ENCODE measurements around the gene PCDHGC4.

Gene PCDHGC4

DNA sequence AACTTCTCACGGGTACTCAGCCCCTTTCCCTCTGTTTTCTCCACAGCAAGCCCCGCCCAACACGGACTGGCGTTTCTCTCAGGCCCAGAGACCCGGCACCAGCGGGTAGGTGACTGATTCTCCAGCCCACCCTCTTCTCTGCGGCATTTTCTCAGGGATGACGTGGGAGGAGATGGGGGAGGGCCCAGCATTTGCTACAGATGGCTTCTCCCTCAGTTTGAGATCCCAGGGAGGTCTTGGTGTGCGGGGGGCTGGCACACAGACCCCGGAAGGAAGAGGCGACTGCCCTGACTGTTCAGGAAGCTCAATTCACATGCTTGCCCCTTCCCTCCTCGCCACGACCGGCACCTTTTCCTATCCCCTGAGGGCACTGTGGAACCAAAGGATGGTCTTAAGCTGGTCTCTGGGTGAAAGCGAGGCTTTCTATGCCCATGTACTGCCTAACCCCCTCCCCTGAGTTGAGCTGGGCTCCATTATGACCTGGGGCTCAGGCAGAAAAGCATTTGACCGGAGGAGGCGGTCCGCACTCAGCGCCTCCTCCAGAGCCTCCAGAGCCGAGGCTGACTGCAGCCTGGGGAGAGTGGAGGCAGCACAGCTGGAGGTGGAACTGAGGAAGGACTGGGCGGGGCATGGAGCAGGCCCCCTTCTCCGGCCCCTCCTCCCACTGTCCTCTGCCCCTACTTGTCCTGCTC lies 10.1 kb downstream of the PCDHGC4 start:
- TF ChIP-seq, protein P1, sequence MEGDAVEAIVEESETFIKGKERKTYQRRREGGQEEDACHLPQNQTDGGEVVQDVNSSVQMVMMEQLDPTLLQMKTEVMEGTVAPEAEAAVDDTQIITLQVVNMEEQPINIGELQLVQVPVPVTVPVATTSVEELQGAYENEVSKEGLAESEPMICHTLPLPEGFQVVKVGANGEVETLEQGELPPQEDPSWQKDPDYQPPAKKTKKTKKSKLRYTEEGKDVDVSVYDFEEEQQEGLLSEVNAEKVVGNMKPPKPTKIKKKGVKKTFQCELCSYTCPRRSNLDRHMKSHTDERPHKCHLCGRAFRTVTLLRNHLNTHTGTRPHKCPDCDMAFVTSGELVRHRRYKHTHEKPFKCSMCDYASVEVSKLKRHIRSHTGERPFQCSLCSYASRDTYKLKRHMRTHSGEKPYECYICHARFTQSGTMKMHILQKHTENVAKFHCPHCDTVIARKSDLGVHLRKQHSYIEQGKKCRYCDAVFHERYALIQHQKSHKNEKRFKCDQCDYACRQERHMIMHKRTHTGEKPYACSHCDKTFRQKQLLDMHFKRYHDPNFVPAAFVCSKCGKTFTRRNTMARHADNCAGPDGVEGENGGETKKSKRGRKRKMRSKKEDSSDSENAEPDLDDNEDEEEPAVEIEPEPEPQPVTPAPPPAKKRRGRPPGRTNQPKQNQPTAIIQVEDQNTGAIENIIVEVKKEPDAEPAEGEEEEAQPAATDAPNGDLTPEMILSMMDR (IDR thresholded peaks at IDR 0.05; ENCODE audit: borderline replicate concordance, control extremely low read depth, extremely low read depth, insufficient read depth, missing control alignments), result no peak
- no peak for DNase-seq (ENCODE audit: low spot score)
- in situ Hi-C loops (cut with MboI; ENCODE audit: low sequenced_read_pairs, unreplicated experiment), result no loop called here

DNA sequence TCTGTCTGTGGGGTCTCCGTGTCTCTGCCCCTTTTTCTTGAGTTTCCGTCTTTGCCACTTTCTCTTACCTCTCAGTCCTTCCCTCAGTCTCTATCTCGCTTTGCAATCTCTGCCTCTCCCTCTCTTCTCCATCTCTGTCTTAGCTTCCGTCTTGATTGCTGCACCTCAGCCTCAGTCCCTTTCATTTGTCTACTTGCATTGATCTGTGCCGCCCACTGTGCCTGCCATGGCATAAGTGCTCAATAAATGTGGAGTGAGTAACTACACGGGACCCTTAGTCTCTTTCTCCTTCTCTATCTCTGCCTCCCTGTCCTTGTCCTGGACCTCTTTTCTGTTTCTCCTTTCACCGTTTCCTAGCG lies 10.6 kb downstream of the PCDHGC4 start:
- DNase-seq (ENCODE audit: low spot score), result no peak
- TF ChIP-seq, protein P1 (IDR thresholded peaks at IDR 0.05; ENCODE audit: borderline replicate concordance, control extremely low read depth, extremely low read depth, insufficient read depth, missing control alignments), result no peak
- in situ Hi-C loops (cut with MboI; ENCODE audit: low sequenced_read_pairs, unreplicated experiment), result no loop called here

DNA sequence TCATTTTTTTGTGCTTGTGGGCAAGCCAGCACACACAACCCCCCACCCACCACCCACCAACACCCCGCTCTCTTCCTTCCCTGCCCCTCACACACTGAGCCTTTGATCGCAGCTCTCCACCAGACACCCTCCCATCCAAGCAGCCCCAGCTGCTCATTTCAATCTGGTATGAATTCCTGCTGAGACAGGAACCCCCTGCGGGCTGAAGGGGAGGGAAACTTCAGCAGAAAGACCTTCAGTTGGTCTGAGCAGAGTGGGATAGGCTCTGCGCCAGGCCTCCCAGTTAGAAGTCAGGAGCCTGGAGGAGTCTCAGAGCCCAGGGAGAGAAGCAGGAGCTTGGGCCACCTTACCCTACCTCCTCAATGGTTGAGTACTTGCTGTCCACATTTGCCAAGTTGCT lies 11.2 kb downstream of the PCDHGC4 start:
- in situ Hi-C loops (cut with MboI; ENCODE audit: low sequenced_read_pairs, unreplicated experiment), result no loop called here
- no peak for DNase-seq (ENCODE audit: low spot score)
- TF ChIP-seq, protein P1 (IDR thresholded peaks at IDR 0.05; ENCODE audit: borderline replicate concordance, control extremely low read depth, extremely low read depth, insufficient read depth, missing control alignments), result no peak

DNA sequence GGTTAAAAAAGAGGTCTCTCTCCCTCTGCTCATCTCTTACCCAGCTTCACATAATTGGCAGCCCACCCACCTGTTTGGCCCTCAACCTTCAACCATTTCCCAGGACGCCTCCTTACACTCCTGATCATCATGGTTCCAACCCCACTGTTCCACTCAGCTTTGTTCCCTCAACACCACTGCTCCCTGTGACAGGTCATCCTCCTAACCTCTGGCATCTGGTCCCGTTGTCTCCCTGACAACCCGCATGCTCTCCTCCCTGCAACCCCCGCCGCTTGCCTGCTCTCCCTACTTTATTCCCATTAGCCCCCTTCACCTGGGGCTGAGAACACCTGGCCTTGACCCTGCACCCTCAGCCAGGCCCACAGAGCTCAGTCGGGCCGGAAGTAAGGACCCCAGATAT lies 16.9 kb downstream of the PCDHGC4 start:
- DNase-seq (ENCODE audit: low spot score), result no peak
- TF ChIP-seq, protein P1 (IDR thresholded peaks at IDR 0.05; ENCODE audit: borderline replicate concordance, control extremely low read depth, extremely low read depth, insufficient read depth, missing control alignments), result no peak
- in situ Hi-C loops (cut with MboI; ENCODE audit: low sequenced_read_pairs, unreplicated experiment), result no loop called here

DNA sequence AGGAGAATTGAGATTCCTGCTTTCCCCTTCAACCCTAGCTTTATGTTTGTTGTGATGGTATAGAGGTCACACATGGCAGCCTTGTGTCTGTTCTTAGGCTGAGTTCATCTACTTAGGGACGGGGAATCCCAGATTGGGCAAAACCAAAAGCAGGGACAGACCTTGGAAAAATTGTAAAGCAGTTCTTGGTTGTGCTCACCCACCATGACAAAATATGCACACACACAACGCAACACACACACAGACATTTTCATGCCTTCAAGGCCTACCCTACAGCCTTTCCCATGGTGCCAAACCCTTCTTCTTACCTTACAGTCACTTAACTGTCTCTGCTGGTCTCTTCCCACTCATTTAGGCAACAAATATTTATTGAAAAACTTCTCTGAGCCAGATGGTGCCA lies 18.9 kb downstream of the PCDHGC4 start:
- TF ChIP-seq, protein P1 (IDR thresholded peaks at IDR 0.05; ENCODE audit: borderline replicate concordance, control extremely low read depth, extremely low read depth, insufficient read depth, missing control alignments), result no peak
- DNase-seq (ENCODE audit: low spot score), result no peak
- in situ Hi-C loops (cut with MboI; ENCODE audit: low sequenced_read_pairs, unreplicated experiment), result no loop called here

DNA sequence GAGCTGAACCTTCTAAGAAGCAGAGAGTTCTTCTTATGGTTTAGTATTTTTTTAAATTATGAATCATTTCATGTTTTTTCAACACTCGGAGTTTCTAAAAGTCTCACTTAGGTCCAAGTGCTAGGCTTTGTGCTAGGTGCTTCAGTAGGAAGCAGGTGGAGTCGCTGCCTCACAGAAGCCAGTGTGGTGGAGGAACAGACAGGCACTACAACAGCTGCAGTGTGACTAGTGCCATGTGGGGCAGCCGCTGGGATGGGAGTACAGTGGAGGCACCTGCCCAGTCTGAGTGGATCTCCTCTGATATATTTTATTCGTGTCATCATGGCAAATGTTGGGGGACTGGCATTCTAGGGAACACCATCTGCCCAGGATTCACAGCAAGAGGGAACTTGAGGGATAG lies 19.4 kb downstream of the PCDHGC4 start:
- in situ Hi-C loops (cut with MboI; ENCODE audit: low sequenced_read_pairs, unreplicated experiment), result no loop called here
- TF ChIP-seq, protein P1 (IDR thresholded peaks at IDR 0.05; ENCODE audit: borderline replicate concordance, control extremely low read depth, extremely low read depth, insufficient read depth, missing control alignments), result no peak
- DNase-seq (ENCODE audit: low spot score), result no peak

Measured in GM13976 (cell line).